Sigmoid colon (tissue), 7 donors: Measurements from ENCODE around the gene ADD3. TPM values are rescaled to one million over a fixed set of nuclear protein-coding genes. Genes with fewer than 3 reads are reported as not detected.
A peak's percentile ranks its signal among the peaks of the same experiment; 100 is the strongest.

Source experiments
- DNase-seq: peaks from one replicate; pipeline ENCODE4 v3.0.0-alpha.2; 2019
- H3K27ac ChIP-seq, 4 donors: fragments of 200-600 bp; sonication (generic); one replicate each; pipeline ENCODE4 v1.5.1; 2016 to 2019; ENCODE audit warnings: mild to moderate bottlenecking in 1 of 4
- H3K27me3 ChIP-seq, 3 donors: fragments of 200-600 bp; sonication (generic); one replicate each; pipeline ENCODE4 v1.5.1; 2019; ENCODE audit warnings: mild to moderate bottlenecking in 1 of 3
- H3K36me3 ChIP-seq, 4 donors: fragments of 200-600 bp; sonication (generic); one replicate each; pipeline ENCODE4 v1.5.1; 2016 to 2019
- H3K4me1 ChIP-seq, 4 donors: fragments of 200-600 bp; sonication (generic); one replicate each; pipeline ENCODE4 v1.5.1; 2017 to 2019
- H3K4me3 ChIP-seq, 4 donors: fragments of 200-600 bp; sonication (generic); one replicate each; pipeline ENCODE4 v1.5.1; 2017 to 2019; ENCODE audit warnings: mild to moderate bottlenecking in 2 of 4, moderate library complexity in 1 of 4
- H3K9me3 ChIP-seq, 4 donors: fragments of 200-600 bp in 3 of 4; sonication (generic) in 3 of 4; one replicate each; pipeline versions ENCODE4 v1.5.1 to v1.6.1; 2013 to 2019
- CTCF ChIP-seq, 4 experiments: fragments of 450-650 bp in 3 of 4; fragments of 200-600 bp in 1 of 4; IDR thresholded peaks; one replicate each; pipeline ENCODE4 v1.5.1; 2016 to 2019; ENCODE audit warnings: antibody characterized with exemption in 4 of 4, mild to moderate bottlenecking in 3 of 4, moderate library complexity in 2 of 4
- EP300 ChIP-seq, 4 donors: sonication (generic); formaldehyde crosslinking; IDR thresholded peaks; one replicate each; pipeline ENCODE4 v1.6.1; 2017; ENCODE audit warnings: antibody characterized with exemption in 4 of 4
- POLR2A ChIP-seq, 2 donors: fragments of 450-650 bp; IDR thresholded peaks; one replicate each; pipeline ENCODE4 v1.6.1; 2016; ENCODE audit warnings: antibody characterized with exemption in 2 of 2, mild to moderate bottlenecking in 2 of 2, moderate library complexity in 2 of 2
- POLR2AphosphoS5 ChIP-seq, 4 donors: sonication (generic); formaldehyde crosslinking; IDR thresholded peaks; one replicate each; pipeline ENCODE4 v1.6.1; 2017; ENCODE audit warnings: antibody characterized with exemption in 4 of 4
- WGBS, 2 donors: extraction: QIAGEN DNeasy Blood & Tissue Kit; methylation state at CpG; one replicate each; pipeline ENCODE4 v1.1.7; 2013; 5-methylcytosine and 5-hydroxymethylcytosine counted together
- intact Hi-C: fragments of 100-400 bp; cut with DNase I; formaldehyde crosslinking; loops from one replicate; pipeline ENCODE4 v1.15.1; 2023
- polyA plus RNA-seq, 3 donors: library from polyadenylated mRNA; stranded (reverse); fragments of 200-250 nt; gene quantifications; one replicate each; pipeline ENCODE4 v1.2.3, GENCODE V29; 2013
- total RNA-seq, 4 donors: library from RNA; depleted of rRNA; stranded (reverse); fragments of >200 nt; gene quantifications; one replicate each; pipeline ENCODE4 v1.1.0, GENCODE V29; 2016
- donor health status: healthy with polysubstance abuse.
- donor health status: Bipolar disorder and iron deficiency.
- donor health status: healthy.

Gene ADD3
- total and polyA plus RNA-seq, 7 donors, result 29.6 to 145 (median 91.2) TPM

DNA sequence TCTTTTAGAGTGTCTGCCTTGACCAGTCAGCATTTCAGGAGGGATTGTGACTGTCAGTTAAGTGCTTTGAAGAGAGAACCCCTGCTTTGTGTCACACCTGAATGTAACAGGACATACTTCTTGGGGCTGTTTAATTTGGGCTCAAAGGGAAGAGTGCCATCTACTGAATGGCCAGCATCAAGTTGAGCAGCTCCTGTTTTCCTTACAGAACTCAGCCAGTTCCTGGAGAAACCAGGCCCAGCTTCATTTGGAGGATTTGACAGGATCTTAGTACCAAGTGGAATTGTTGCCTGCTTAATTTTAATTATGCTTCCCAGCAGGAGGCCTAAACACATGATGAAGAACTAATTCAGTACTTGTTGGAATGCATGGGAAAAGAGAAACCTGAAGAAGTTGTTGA, 8.3 kb downstream of the ADD3 start:
- H3K4me1 ChIP-seq, result peaks cover 0 to 38% (median 19%) of the 10 kb centered on the region in 4 donors
- intact Hi-C loops, result loop anchor here (10.0 kb wide), 1 partner anchor 119 kb away; no protein-coding TSS in a partner anchor
- no peak for DNase-seq
- H3K9me3 ChIP-seq, result no peaks in the 10 kb centered on the region
- H3K36me3 ChIP-seq, result no peaks in the 10 kb centered on the region
- no peak overlapping the region for H3K4me3 ChIP-seq
- TF ChIP-seq POLR2A (IDR thresholded peaks at IDR 0.05), result no peak
- no peak for TF ChIP-seq POLR2AphosphoS5 (IDR thresholded peaks at IDR 0.05)
- no peak for TF ChIP-seq EP300 (IDR thresholded peaks at IDR 0.05)
- peak in 2 of 4 experiments; percentile 15 to 30 for TF ChIP-seq CTCF (IDR thresholded peaks at IDR 0.05)
- no peak overlapping the region for H3K27ac ChIP-seq
- H3K27me3 ChIP-seq, result no peaks in the 10 kb centered on the region

DNA sequence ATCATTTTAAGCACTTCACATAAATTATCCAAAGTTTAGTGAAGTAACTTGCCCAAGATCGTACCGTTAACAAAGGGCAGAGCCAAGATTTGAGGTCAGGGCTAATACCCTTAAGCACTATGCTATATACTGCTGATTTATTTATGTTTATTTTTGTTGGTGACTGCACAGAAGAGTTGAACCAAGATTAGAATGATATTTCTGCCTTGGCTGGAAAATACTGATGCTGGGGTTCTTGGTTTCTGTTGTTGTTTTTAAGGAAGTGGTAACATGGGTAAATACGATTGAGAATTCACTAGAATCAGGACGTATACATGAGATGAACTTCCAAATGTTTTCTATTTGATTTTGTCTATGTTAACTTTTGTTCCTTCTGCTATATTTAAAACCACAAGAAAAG, 9.3 kb downstream of the ADD3 start:
- no peak for DNase-seq
- TF ChIP-seq POLR2A (IDR thresholded peaks at IDR 0.05) (no peak), POLR2AphosphoS5 (IDR thresholded peaks at IDR 0.05) (no peak), CTCF (IDR thresholded peaks at IDR 0.05) (no peak), EP300 (IDR thresholded peaks at IDR 0.05) (no peak)
- H3K4me3 ChIP-seq, result no peak overlapping the region
- H3K9me3 ChIP-seq, result no peaks in the 10 kb centered on the region
- H3K36me3 ChIP-seq, result no peaks in the 10 kb centered on the region
- no peak overlapping the region for H3K27ac ChIP-seq
- intact Hi-C loops, result loop anchor here (10.0 kb wide), 1 partner anchor 118 kb away; no protein-coding TSS in a partner anchor
- 49 to 63% methylated on average over 4 of the region's 4 CpGs for WGBS, 2 donors
- peaks cover 0 to 28% (median 16%) of the 10 kb centered on the region in 4 donors for H3K4me1 ChIP-seq
- H3K27me3 ChIP-seq, result no peaks in the 10 kb centered on the region

GRCh38 chr10:110017907-110018306, 10.1 kb downstream of the ADD3 start:
- Histone ChIP-seq H3K27ac (no peak overlapping the region), H3K4me1 (peaks cover 0 to 27% (median 15%) of the 10 kb centered on the region in 4 donors), H3K9me3 (no peaks in the 10 kb centered on the region), H3K36me3 (no peaks in the 10 kb centered on the region), H3K4me3 (no peak overlapping the region), H3K27me3 (no peaks in the 10 kb centered on the region)
- intact Hi-C loops, result loop anchor here (10.0 kb wide), 1 partner anchor 117 kb away; no protein-coding TSS in a partner anchor
- 78 to 94% methylated on average over 1 of the region's 1 CpG for WGBS, 2 donors
- TF ChIP-seq POLR2AphosphoS5 (IDR thresholded peaks at IDR 0.05), result no peak
- TF ChIP-seq CTCF (IDR thresholded peaks at IDR 0.05), result no peak
- no peak for TF ChIP-seq EP300 (IDR thresholded peaks at IDR 0.05)
- DNase-seq, result no peak

- TF ChIP-seq EP300 (IDR thresholded peaks at IDR 0.05), result no peak
- TF ChIP-seq POLR2A (IDR thresholded peaks at IDR 0.05), result no peak
- no peak for TF ChIP-seq POLR2AphosphoS5 (IDR thresholded peaks at IDR 0.05)
- TF ChIP-seq CTCF (IDR thresholded peaks at IDR 0.05), result no peak
- Histone ChIP-seq H3K4me3 (no peak overlapping the region), H3K9me3 (no peaks in the 10 kb centered on the region), H3K27ac (no peak overlapping the region), H3K36me3 (no peaks in the 10 kb centered on the region), H3K4me1 (peaks cover 0 to 27% (median 15%) of the 10 kb centered on the region in 4 donors), H3K27me3 (no peaks in the 10 kb centered on the region)
- 66 to 85% methylated on average over 6 of the region's 6 CpGs for WGBS, 2 donors
- intact Hi-C loops, result no loop called here
- DNase-seq, result no peak
Observed at GRCh38 chr10:110020265-110020664, 12.5 kb downstream of the ADD3 start.
